Fibroblast of skin of back (primary cell): ENCODE measurements around the gene FLCN.

ENCODE experiments used
- DNase-seq: peaks from one replicate; pipeline ENCODE4 v3.0.0-alpha.2; 2013

The FLCN gene

DNA sequence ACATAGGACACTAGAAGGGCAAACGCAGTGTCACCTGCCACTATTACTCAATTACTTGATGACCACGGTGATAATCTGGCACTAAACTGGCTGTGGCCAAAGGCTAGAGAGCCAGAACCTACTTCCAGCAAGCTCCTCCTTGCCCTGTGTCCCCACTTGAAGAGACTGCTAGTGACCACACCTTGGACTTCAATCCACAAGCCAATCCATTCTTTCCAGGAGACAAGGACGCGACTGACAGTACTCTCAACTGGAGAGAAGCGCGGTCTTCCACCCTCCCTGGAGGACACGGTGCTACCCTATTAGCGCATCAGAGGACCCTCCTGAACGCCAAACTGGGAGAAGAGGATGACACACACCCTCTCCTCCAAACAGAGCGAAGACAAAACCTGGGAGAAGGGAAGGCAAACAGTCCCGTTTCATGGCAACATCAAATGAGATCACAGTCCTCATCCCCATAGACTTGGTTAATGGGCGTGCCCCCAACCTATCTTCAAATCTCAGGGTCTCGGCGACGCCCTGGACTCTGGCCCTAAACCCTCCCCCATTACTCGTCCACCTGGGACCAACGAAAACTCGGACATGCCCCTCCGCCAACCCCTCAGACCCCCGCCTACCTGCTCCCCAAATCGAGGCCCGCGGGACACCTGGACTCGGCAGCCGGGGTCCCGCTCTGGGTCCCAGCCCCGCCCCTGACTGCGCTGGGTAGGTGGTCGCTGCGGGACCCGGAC, 508 bp downstream of the FLCN start:
- DNase-seq: peak; percentile 44

DNA sequence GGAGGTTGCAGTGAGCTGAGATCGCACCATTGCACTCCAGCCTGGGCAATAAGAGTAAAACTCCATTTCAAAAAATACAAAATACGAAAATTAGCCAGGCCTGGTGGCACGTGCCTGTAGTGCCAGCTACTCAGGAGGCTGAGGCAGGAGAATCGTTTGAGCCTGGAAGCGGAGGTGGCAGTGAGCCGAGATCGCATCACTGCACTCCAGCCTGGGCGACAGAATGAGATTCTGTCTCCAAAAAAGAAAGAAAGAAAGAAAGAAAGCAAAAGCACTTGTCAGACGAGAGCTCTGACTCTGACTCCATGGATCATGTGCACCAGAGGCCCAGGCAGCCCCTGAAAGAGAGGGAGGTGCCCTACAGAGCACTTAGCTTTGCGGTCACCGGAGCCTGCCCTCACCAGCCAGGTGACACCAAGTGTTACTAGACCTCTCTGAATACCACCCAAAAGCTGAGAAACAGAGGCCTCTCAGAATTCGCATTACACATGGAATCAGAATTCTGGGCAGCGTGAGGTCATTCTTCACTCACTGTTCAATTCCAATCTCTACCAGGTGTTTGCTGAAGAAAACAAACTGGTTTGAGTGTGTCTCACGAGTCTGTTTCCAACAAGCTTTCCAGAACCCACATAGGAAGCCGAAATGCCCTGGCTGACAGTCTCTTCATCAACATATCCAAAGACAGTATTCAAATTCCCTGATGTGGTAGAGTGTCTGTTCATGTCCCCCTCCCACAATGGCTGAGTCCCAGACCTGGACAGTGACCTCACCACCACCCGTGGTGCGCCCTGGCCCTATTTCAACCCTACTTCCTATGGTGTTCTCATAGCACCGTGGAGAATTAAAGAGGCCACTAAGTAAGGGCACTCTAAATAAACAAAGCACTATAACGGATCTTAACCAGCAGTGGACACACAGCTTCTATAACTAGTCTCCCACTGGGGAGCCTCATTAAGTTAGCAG, 1.5 kb downstream of the FLCN start:
- peak; percentile 8 for DNase-seq

DNA sequence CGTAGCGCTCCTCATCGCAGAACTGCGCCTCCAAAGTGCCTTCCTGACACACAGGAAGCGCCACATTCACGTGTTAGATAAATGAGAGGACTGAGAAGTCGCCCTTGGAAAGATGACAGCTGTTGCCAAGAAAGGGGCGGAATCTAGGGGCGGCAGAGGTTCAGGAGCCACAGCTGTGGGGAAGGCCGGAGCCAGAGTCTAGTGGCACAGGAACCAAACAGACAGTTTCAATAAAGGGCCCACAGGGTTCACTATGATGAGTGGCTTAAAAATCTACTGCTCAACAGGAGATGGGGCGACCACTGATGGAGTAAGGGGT, 4.7 kb downstream of the FLCN start:
- no peak for DNase-seq

DNA sequence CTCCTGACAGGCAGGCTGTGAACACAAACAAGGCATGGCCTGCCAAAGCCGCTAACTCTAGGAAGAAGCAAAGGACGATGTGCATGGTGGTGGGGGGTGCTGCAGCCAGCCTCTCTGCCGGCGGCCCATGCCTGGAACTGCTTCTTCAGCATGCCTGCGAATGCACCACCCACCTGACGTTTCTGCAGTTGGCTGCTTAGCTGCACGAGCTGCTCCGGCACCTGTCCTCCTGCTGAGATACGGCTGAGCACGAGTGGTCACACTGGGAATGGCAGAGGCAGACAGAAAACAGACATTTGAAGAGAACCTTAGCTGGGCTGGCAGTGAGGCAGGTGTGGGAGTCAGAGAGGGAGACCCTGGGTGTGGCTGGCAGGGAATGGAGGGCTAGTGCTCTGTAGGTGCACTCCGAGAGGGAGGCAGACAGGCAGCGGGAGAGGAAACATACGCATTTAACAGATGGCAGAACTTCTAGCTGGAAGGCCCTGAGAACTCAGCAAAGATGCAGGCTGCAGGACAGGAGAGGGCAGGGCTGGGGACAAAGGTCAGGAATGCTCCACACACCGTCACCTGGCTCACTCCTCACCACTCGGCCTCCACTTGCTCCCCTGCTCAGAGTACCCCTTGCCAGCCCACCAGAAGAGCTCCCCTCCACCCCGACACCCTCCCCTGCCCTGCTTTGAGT, 5.2 kb downstream of the FLCN start:
- DNase-seq: no peak

DNA sequence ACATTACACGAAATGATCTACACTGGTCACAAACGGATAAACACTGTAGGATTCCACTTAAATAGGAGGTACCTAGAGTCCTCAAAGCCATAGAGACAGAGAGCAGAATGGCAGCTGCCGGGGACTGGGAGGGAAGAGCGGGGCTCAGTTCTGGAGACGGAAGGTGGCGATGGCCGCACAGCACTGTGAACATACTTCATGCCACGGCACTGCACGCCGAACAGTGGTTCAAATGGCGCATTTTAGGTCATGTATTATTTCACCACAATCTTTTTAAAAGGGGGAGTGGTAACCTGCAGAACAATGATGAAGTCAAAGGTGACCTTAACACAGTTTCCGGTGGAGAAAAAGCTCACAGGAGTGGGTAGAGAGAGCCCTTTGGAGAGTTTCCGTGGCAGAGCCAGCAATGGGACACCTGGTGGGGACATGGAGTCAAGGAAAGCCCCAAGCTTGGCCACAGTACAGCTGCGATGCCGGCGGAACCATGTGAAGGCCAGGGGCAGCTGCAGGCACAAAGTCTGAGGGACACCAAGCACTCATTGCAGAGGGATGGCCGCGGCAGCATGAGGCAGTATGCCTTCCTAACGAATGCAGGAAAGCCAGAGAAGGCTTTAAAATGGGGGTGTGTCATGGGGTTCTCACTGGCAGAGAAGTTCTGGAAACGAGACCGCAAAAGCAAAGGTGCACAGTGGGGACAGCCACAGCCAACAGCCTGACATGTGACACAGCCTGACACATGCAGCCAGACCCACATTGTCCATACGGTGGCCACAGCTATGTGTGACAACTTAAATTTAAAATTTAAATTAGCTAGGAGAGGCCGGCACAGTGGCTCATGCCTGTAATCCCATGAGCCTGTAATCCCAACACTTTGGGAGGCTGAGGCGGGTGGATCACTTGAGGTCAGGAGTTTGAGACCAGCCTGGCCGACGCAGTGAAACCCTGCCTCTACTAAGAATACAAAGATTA, 7.3 kb downstream of the FLCN start:
- no peak for DNase-seq

DNA sequence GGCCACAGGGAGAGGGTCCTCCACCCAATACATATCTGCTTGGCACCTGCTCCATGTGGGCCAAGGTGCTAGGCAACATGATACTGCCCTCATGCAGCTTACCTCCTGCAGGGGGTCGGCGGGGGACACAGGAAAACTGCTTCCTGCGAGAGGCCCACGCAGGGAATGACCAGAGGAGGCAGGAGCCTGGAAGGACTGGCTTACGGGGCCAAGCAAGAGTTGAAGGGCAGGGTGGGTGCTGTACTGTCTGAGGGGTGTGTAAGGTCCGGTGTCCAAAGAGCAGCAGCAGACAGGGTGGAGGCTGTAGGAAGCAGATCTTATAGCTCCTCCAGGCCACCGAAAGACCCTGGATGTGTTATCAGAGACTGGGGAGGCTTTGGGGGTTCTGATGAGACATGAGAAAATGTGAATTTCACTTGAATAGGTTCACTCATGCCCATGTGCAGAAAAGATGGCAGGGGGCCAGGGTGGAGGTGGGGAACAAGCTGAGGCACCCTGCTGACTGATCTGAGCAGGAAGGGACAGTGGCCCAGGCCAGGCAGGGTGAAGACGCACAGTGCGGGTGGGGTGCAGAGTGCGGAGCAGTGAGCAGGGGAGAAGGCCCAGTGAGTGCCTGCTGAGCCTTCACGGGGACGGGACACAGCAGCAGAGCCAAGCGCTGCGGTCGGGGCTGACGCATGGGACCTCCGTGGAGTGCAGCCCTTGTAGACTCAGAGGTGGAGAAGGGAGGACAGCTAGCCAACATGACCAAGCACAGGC, 8.3 kb downstream of the FLCN start:
- no peak for DNase-seq

DNA sequence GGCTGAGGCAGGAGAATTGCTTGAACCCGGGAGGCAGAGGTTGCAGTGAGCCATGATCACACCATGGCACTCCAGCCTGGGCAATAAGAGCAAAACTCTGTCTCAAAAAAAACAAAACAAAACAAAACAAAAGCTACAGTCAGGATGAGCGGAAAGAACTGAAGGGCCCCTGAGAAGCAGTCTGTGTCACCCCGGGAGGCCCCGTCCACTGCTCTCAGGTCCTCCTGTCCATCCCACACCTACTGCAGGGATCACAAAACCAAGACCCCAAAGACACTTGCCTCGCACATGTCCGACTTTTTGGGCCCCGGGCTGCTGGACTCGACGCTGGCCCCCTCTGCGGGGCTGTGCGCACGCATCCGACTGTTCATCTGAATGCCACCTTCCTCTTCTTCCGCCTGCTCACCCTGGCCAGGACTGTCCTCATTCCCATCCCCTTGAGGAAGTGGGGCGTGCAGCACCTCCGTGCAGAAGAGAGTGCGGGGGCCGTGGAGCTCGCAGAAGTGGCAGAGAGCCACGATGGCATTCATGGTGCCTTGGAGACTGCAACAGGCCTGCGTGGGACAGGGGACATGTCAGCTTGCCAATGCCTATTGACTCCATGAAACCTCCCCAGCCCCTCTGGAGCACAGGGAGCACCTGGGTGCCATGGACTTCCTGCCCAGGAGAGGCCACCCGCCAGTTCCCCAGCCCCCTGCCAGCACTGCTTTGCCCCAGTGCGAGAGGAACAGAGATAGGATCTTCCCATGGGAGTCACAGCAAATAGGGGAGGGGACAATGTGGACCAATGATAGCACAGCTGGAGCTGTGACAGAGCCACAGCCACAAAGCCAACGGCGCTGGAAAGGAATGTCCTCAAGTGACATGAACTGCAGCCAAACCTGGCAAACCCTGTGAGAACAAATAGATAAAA, 9.1 kb downstream of the FLCN start:
- no peak for DNase-seq

DNA sequence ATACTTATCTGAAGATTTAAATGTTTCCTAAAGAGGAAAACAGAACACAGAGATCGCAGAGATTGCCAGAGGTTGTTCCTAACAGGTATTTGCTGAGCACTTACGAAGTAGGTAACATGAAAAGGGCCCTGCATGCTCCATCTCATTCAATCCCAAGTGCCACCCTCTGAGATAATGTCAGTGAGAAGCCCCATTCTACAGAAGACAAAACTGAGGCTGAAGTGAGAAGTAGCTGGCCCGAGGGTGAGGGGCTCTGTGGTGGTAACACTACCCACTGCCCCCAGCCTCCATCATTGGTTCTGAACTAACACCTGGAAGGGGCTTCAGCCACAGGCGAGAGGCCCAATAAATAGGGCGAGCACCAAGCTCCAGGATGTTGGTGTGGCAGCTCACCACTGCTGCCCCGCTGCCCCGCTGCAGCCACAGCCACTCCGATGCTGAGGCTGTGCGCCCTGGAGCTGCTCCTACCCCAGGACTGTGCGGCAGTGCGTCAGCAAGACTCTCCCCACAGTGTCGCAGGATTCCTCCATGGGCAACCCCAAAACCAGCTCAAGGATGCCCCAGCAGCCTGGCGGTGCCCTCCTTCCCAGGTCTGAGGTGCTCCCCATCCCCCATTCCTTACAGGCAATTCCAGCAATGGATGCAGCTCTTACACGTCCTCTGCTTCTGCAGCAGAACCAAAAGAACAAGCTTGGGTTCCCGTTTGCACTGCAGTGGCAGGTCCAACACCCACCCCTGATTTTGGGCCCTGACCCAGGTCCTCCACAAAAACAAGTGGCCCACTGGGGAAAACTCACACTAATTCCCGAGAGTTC, 10.3 kb downstream of the FLCN start:
- no peak for DNase-seq

DNA sequence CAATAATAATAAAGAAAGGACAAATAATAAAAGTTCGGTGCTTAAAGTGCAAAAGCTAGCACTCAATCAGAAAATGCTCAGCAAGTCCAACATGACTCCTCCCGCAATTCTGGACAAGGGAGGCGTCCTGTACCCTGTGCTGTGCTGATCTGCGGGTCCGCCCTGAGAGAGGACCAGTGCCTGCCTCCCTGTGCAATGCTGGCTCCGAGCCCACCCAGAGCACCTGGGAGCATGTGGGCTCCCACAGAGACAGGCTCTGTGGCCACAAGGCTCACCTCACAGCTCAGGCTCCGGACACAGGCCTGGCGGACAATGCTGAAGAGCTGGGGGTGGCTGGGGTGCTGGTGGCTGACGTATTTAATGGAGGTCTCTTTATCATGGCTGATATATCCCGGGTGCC, 11.1 kb downstream of the FLCN start:
- DNase-seq: no peak

DNA sequence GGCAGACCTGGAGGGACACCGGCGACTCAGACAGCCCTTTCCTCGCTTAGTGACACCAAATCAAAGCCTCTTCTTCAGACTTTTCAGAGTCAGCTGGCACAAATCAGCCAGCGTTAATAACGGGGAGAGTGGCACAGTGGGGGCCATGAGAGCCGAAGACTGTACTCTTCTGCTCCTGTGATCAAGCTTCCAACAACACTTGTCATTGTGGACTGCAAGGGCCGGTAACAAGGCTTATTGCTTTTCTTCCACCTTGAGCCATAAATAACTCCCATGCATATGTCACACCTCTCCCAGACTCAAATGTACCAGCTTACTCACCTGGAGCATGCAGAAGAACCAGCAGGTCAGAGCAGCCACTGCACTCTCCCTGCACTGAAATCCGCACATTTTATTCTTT, 12.8 kb downstream of the FLCN start:
- no peak for DNase-seq

DNA sequence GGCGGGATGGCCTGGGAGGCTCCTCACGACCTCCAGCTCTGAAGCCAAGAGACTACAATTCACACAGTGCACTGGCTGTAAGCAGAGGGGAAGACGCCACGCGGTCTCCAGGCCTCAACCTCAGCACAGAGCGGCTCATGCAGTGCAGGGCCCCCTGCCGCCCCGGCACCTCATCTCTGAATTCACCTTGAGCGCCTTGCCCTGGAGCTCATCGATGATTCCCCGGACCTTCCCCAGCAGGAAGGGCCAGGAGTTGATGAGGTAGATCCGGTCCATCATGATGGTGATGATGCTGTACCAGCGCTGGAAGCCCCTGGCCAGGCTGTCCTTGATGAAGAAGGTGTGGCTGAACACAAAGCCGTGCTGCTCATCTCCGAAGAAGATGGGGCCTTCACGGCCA, 13.2 kb downstream of the FLCN start:
- no peak for DNase-seq

DNA sequence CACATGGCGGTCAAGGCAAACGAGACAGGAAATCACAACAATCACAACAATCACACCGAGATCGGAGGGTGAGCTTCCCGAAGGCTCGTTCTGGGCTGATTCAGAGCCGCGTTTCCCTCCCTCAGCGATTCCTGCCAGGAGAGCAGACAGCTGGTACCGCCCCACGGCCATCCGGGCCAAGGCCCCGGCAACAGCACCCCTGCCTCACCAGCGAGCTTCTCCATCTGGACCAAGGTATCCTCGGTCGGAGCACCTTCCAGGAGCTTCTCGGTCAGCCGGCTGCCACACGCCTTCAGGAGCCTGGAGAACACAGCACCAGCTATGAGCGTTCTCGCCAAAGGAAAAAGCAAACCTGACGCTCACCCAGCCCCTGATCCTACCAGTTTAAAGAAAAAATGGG, 15.6 kb downstream of the FLCN start:
- no peak for DNase-seq

DNA sequence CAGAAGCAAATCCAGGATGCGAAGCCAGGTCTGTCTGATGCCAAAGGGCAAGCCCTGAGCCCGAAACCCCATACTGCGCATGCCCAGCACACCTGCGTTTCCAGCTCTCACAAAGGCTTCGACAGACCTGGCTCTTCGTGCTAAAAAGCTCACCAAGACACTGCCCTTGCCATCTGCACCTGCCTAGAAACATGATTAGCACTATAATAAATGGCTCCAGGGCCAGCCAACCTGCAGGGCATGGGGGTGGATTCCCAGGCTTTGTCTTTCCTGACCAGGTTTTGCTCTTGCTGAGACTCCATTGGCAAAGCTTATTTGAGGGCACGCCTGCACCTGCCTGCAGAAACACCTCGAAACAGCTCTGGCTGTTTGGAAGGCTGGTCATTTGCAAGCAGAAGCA, 16.4 kb downstream of the FLCN start:
- DNase-seq: no peak

DNA sequence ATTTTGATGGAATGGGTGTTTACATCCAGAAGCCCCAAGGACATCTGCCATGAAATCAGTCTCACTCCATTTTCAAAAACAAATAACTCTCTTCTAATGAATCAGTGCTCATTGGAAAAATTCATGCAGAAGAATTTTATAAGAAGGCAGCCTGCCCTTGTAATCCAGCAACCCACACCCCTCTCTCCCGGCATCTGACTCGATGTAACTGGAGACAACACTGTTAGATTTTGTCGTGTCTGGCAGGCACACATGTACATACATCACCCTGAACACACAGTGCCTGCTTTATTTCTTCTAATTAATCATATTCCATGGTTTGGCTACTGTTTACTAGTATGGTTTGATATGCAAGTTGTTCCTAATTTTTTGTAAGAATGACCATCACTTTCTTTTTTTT, 19.0 kb downstream of the FLCN start:
- DNase-seq: no peak

DNA sequence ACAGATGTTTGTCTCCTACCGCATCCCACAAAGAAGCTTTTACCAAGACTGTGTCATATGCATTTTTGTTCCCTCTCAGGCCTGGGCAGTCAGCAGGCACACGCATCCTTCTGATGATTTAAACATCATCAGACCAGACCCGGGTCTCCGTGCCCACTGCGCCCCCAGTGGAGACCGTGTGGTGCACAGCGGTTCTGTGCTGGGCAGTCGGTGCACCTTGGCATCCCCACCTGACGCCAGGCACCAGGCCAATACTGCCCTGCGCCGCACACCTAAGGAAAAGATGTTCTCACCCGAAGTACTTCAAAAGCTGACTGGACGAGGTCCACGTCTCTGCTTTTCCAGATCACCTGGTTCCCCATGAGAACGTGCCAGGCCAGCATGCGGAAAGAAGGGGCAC, 20.2 kb downstream of the FLCN start:
- DNase-seq: no peak

DNA sequence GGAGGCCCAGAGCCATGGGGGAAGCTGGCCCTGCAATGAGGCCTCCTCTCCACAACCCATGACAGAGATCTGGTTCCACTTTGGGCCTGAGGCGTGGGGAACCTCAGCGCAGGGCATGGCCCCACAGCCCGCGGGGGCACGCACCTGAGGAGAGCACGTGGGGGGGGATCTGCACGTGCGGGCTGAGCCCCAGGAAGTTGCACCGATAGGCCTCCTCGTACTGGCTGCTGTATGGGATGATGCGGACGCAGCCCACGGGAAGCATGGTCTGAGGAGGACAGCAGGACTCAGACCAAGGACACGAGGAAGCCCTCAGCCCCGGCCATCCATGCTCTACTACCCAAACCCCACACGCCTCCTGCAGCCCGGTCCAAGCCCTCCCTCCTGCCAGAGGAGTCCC, 20.7 kb downstream of the FLCN start:
- DNase-seq: no peak

DNA sequence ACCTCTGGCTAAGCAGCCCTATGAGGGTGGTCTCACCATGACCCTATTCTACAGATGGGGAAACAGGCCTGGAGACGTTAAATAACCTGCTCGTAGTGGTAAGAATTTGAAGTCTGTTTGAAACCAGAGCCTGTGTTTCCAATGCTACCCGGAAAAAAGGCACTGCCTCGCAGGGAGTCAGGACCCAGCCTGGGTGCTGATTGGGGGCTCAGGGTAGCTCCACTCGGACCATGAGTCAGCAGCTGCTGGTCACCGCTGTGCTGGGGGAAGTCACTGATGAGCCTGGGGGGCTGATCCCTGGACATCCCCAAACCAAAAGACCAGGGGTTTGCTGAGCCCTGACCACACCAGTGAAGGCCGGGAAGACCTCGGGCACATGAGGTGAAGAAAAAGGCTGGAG, 21.4 kb downstream of the FLCN start:
- DNase-seq: no peak

DNA sequence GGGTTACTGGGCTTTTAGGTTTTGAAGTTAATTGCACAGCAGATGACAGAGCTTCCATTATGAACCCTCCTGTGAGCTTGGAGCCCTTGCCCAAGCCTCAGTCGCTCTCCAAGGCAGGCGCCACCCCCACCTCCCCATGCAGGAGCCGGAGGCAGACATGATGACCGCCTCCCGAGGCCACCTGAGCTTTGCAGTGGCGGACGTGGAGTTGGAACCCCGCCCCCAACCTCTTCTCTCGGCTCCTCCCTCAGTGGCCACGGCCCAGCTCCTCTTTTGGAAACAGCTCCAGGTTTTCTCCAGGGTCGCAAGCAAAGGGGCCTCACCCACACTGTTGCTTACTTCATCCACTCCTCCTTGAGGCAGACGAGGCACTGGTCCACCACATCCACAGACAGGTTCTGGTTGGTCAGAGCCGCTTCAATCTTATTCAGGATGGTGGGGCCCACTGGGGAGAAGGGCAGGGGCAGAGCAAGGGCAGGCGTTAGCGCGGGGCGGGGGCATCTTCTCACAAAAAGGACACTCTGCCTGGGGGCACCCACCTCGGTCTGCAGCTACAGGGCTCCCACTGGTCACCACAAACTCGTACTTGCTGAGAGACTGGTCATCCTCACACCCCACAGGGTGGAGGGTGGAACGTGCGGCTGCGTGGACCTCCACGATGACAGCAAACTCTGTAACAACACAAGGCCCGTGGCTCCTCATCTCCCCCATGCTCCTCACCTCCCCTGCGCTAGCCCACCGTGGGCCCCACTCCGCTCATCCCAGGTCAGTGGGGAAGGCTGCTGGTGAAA, 22.1 kb downstream of the FLCN start:
- no peak for DNase-seq

DNA sequence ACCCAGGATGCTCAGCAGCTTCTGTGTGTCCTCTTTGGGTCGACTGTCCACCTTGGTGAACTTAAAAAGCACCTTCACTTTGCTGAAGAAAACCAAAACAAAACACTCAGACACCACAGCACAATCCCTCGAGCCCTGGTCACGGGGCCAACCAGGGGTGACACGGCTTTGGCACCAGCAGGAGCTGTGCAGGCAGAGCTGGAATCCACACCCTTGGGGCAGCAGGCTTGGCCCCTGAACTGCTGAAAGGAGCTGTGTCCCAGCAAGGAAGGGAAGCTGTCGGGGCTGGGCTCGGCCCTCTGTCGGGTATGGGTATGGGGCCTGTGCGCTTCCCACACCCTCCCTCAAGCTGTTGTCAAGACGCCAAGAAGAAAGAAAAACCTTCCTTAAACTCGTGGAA, 23.2 kb downstream of the FLCN start:
- DNase-seq: no peak
